GM21576 (cell line): ENCODE measurements around the gene CD19.
"Not testable (repeated sequence)": the region's sequence is repeated elsewhere in the genome, so short reads cannot be mapped to it uniquely, and the experiment has no call there.

ENCODE experiments used
- ATAC-seq: cut with Tn5 transposase; IDR thresholded peaks from one replicate; pipeline ENCODE4 v1.9.1; 2021; ENCODE audit warnings: mild to moderate bottlenecking, moderate library complexity; ENCODE audit not compliant: unreplicated experiment

Gene CD19

DNA sequence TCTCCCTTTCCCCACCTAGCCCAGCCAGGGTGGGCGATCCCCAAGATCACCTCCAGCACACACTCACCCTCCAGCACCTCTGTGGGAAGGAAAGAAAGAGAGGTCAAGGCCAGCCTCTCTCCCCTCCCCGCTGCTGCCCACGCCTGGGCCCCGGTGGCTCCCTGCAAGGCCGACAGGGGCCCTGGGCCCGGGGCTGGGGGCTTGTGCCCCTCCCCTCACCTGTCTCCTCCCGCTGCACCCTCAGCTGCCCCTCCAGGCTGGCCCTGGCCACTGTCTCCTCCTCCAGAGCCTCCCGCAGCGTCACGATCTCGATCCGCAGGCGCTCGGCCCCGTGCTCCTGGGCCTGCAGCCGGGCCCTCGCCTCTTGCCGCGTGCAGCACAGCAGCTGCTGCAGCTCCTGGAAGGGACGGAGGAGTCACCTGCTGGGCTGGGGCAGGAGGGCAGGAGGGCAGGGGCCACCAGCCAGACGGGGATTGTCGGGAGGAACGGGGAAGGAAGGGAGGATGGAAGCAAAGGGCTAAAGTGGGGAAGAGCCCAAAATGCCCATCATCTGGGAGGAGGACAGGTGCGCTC lies 25.9 kb upstream of the CD19 start:
- ATAC-seq = no peak

- ATAC-seq = no peak
These were observed 21.4 kb upstream of the CD19 start for GRCh38 chr16:28910086-28911031.

DNA sequence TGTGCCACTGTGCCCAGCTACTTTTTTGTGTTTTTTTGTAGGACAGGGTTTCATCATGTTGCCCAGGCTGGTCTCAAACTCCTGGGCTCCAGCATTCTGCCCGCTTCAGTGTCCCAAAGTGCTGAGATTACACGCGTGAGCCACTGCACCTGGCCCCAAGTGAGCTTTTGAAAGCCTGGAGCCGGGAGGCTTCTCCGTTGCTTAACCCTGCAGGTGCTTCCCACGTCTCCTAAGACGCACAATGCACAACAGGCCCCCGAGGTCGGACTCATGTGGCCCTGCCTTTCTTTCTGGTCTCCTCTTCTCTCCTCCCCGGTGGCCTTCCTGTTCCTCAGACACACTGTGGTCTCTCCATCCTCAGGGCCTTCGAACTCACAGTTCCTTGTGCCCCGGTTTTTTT lies 19.2 kb upstream of the CD19 start:
- ATAC-seq = no peak

DNA sequence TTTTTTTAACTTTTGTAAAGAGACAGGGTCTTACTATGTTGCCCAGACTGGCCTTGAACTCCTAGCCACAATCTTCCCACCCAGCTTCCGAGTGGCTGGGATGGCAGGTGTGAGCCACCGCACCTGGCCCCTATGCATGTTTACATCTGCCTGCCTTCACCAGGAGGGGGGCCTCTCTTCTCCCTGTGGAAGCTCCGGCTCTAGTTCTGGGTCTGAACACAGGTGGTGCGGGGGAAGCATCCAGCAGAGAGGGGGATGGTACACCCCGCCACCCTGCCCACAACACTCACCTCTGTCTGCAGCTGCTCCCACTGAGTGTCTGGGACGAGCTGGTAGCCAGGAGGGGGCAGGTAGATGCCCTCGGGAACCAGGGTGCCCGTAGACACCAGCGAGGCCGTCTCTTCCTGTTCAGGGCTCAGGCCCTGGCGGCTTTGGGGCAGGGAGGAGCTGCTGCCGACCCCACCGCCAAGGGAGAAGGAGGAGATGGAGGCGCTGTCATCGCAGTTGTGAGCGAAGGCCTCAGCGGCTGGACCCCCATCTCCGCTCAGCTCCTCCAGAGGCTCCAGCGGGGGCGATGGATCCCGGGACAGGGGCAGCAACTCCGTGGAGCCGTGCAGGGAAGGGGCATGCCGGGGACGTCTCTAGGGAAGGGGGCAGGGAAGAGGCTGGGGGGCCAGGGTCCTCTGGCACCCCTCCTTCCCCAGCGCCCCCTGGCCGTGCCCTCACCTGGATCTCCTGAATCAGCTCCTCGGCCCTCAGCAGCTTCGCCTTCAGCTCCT lies 17.6 kb upstream of the CD19 start:
- no peak for ATAC-seq

DNA sequence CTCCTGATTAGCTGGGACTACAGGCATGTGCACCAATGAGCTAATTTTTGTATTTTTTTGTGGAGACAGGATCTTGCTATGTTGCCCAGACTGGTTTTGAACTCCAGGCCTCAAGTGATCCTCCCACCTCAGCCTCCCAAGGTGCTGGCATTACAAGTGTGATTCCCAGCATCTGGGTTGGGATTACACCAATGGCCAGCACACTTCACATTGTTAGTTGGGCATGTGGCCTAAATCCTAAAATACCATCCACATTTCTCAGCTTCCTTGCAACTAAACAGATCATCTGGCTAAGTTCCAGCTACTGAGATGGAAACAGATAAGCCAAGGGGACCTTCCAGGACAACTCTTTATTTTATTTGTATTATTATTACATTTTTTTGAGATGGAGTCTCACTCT lies 16.6 kb upstream of the CD19 start:
- no peak for ATAC-seq

DNA sequence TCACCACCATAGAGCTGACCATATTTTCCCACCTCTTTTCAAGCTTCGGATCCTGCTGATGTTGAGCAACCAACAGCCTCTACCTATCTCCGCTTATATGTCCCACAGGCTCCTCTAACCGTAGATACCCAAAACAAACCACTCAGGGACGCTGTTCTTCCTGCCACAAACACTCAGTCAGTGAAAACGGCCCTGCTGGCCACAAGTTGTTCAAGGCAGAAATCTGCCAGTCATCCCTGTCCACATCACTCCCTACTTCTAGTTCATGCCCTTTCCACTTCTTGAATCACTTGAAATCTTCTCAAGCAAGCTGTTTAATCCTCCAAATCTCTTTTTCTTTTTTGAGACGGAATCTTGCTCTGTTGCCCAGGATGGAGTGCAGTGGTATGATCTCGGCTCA lies 14.7 kb upstream of the CD19 start:
- no peak for ATAC-seq

DNA sequence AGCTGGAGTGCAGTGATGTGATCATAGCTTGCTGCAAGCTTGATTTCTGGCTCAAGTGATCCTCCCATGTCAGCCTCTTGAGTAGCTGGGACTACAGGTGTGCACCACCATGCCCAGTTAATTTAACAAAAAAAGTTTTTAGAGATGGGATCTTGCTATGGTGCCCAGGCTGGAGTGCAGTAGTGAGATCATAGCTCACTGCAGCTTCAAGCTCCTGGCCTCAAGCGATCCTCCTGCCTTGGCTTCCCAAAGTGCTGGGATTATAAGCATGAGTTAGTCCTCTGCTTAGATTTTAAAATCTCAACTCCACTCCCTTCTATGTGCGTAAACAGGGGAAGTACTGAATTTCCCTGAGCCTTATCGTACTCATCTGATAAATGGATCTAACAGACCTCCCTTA lies 13.1 kb upstream of the CD19 start:
- no peak for ATAC-seq

GRCh38 chr16:28923231-28923587 lies 8.6 kb upstream of the CD19 start:
- no peak for ATAC-seq

DNA sequence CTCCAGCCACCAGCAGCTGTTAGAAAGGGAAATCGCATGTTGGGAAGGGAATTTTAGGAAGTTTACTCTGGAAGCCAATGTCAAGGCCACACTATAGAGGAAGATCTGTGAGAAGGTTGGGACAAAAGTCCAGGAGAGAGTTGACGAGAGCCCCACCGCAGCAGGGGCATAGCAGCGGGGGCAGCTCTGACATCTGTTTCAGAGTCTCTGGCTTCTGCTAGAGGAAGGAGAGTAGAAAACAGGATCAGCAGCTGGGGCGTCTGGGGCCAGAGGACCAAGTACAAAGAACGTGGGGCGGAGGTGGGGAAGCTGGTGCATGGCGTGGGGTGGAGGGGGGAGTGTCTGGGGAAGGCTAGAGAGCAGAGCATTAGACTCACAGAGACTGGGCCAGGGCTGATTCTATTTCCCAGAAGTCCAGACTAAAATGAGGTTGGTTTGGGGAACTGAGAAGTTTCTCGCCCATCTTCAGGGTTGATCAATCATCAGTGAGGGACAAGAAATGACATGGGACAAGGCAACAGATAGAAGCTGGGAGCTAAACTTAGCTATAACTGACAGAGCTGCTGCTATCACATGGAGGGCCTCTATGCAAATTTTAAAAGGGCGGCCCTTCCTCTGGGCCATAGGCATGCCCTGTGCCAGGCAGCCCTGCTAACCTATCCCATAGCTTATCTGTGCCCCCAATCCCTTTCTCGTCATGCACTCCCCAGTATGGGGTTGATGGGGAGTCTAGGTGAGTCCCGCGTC lies 7.9 kb upstream of the CD19 start:
- peak; percentile 57 for ATAC-seq

- ATAC-seq = peak; percentile 9
These were observed 7.4 kb upstream of the CD19 start for GRCh38 chr16:28924399-28924761.

DNA sequence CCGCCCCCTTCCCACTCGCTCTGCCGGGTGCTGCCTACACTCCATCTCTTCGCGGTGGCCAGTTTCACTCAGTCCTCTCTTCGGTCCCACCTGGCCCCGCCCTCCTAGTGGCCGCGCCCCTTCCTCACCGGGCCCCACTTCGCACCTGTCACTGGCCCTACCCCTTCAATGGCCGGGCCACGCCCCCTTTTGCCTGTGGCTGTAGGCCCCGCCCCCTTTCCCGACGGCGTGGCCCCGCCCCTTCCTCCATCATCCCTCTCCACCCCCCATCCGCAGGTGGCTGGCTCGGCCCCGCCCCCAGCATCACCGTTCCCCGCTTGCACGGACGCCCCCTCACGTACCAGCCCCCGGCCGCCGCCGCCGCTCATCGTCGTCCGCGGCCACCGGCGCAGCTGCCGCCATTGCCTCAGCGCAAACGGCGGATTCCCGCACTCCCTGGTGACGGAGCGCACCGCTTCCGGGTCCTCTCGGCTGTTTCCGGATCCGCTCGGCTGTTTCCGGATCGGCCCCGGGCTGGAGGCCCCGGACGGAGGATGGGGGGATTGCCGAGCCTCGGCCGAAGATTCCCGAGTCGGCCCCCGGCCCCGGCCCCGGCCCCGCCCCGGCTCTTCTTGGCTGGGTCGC lies 6.9 kb upstream of the CD19 start, which contains the start of gene RABEP2:
RABEP2 (minus strand) TSS at position 477 of the 624 bp plus-strand sequence; CDS start at position 402, 75 bp downstream.
- ATAC-seq = peak; percentile 47

GRCh38 chr16:28925386-28926228 lies 6.2 kb upstream of the CD19 start:
- ATAC-seq = peak; percentile 23

DNA sequence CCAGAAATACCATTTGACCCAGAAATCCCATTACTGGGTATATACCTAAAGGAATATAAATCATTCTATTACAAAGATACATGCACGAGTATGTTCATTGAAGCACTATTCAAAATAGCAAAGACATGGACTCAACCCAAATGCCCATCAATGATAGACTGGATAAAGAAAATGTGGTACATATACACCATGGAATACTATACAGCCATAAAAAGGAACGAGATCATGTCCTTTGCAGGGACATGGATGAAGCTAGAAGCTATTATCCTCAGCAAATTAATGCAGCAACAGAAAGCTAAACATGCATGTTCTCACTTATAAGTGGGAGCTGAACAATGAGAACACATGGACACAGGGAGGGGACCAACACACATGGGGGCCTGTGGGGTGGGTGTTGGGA lies 5.5 kb upstream of the CD19 start:
- not testable (repeated sequence) for ATAC-seq

GRCh38 chr16:28927815-28928214 lies 4.0 kb upstream of the CD19 start:
- no peak for ATAC-seq

DNA sequence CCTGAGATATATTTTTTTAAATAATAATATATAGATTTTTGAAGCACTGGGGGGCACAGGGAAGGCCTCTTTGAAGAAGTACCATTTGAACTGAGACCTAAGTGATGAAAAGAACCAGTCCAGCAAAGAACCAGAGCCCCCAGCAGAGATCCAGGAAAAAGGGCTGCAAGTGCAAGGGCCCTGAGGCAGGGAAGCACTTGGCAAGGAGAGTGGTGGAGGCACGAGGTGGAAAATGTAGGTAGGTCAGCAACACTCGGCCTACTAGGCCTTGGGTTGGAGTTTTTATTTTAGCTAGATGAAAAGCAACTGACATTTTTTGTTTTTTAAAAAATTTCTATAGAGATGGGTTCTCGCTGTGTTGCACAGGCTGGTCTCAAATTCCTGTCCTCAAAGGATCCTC lies 1.6 kb upstream of the CD19 start:
- ATAC-seq = no peak

DNA sequence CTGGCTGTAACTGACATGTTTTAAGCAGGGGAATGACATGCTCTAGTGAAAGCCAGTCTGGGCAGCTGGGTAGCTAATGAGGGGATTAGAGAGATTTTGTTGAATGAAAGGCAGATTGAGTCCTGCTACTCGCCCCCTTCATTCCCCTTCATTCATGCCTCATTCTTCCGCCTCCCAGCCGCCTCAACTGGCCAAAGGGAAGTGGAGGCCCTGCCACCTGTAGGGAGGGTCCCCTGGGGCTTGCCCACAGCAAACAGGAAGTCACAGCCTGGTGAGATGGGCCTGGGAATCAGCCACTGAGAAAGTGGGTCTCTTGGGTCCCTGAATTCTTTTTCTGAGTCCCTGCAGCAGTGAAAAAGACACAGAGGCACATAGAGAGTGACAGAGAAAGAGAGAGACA lies 1.1 kb upstream of the CD19 start:
- ATAC-seq = no peak

DNA sequence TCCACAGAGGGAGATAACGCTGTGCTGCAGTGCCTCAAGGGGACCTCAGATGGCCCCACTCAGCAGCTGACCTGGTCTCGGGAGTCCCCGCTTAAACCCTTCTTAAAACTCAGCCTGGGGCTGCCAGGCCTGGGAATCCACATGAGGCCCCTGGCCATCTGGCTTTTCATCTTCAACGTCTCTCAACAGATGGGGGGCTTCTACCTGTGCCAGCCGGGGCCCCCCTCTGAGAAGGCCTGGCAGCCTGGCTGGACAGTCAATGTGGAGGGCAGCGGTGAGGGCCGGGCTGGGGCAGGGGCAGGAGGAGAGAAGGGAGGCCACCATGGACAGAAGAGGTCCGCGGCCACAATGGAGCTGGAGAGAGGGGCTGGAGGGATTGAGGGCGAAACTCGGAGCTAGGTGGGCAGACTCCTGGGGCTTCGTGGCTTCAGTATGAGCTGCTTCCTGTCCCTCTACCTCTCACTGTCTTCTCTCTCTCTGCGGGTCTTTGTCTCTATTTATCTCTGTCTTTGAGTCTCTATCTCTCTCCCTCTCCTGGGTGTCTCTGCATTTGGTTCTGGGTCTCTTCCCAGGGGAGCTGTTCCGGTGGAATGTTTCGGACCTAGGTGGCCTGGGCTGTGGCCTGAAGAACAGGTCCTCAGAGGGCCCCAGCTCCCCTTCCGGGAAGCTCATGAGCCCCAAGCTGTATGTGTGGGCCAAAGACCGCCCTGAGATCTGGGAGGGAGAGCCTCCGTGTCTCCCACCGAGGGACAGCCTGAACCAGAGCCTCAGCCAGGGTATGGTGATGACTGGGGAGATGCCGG lies 769 bp downstream of the CD19 start:
- no peak for ATAC-seq

DNA sequence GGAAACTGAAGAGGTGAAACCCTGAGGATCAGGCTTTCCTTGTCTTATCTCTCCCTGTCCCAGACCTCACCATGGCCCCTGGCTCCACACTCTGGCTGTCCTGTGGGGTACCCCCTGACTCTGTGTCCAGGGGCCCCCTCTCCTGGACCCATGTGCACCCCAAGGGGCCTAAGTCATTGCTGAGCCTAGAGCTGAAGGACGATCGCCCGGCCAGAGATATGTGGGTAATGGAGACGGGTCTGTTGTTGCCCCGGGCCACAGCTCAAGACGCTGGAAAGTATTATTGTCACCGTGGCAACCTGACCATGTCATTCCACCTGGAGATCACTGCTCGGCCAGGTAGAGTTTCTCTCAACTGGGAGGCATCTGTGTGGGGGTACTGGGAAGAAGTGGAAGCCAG lies 1.4 kb downstream of the CD19 start:
- ATAC-seq = no peak

DNA sequence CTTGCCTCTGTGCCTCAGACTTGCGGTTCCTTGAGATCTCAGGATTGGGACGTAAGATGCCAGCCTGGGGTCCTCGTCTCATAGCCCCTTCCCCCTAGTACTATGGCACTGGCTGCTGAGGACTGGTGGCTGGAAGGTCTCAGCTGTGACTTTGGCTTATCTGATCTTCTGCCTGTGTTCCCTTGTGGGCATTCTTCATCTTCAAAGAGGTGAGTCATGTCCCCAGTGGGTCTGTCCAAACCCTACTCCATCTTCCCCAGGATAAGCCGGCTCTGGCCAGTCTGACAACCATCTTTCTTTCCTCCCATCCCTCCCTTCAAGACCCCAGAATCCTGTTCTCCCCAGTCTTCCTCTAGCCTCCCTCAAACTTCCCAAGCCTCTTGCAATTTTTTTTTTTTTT lies 3.6 kb downstream of the CD19 start:
- ATAC-seq = no peak
